WERI-Rb-1 (cell line): Measurements from ENCODE around the gene HOXA6.
A peak's percentile ranks its signal among the peaks of the same experiment; 100 is the strongest.

ENCODE experiments used
- DNase-seq: peaks from one replicate; pipeline ENCODE4 v3.0.0-alpha.2; 2020
- H3K27ac ChIP-seq: fragments of 250-450 bp; sonication (Bioruptor Pico); 2 replicates; pipeline ENCODE4 v1.5.1; 2020; ENCODE audit warnings: mild to moderate bottlenecking, moderate library complexity
- H3K27me3 ChIP-seq: fragments of 250-450 bp; sonication (Bioruptor Pico); 2 replicates; pipeline ENCODE4 v1.5.1; 2021; ENCODE audit warnings: mild to moderate bottlenecking, low read depth, moderate library complexity; ENCODE audit not compliant: insufficient read depth, severe bottlenecking
- H3K36me3 ChIP-seq: fragments of 250-450 bp; sonication (Bioruptor Pico); 2 replicates; pipeline ENCODE4 v1.5.1; 2020; ENCODE audit warnings: mild to moderate bottlenecking, moderate library complexity
- H3K4me3 ChIP-seq: 2 replicates; pipeline ENCODE4 v1.5.1; 2011; ENCODE audit warnings: low read depth, mild to moderate bottlenecking, control low read depth, low read length
- H3K9me3 ChIP-seq: fragments of 250-450 bp; sonication (Bioruptor Pico); 2 replicates; pipeline ENCODE4 v1.5.1; 2021; ENCODE audit warnings: mild to moderate bottlenecking, moderate library complexity; ENCODE audit not compliant: severe bottlenecking
- CTCF ChIP-seq: IDR thresholded peaks from 2 replicates; pipeline ENCODE4 v1.5.1; 2011; ENCODE audit warnings: low read depth, mild to moderate bottlenecking, control low read depth, inconsistent platforms, low read length

HOXA6 gene

DNA sequence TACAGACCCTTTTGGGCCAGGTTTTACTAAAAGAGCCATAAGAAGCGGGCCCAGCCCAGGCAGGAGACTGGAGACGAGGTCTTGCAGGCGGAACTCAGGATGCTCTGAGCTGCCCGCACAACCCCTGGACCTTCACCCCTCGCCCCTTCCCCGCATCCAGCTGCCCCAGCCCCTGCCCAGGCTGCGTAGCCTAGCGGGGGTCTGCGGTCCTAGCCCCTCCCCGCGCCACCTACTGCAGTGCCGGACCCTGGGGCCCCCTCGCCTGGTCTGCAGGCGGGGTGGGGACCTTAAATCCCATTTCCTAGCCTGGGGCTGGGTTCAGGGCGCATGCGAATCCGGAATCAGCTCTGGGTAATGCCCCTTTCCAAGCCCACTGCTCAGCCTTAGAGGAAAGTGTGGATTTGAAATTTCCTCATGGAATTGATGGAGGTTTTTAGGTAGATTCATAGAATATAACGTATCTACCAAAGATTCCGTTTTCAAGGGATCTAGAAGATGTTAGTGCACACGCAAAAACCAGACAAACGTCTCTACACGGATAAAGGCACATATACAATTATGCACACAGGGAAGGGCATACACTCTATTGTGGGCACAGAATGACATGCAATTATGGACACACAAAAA, 5.4 kb upstream of the HOXA6 start:
- H3K27ac ChIP-seq, result no peak overlapping the region
- TF ChIP-seq CTCF, result no peak
- DNase-seq, result no peak
- H3K9me3 ChIP-seq, result peaks cover 13% of the 10 kb centered on the region
- no peaks in the 10 kb centered on the region for H3K36me3 ChIP-seq
- peaks cover 54% of the 10 kb centered on the region for H3K27me3 ChIP-seq
- H3K4me3 ChIP-seq, result no peak overlapping the region

GRCh38 chr7:27151931-27152815, 4.6 kb upstream of the HOXA6 start, which contains the start of gene HOXA3:
HOXA3 (minus strand) TSS chr7:27152583; CDS start chr7:27110640, 41,943 bp downstream.
- peak; percentile 12 for DNase-seq
- H3K36me3 ChIP-seq, result no peaks in the 10 kb centered on the region
- peaks cover 10% of the 10 kb centered on the region for H3K9me3 ChIP-seq
- no peak for TF ChIP-seq CTCF
- peak within 1 kb of the TSS; percentile 56 for H3K4me3 ChIP-seq
- 0 out of 2 replicates have a peak within 1 kb of the TSS, but pooled peaks have one; percentile 68 for H3K27ac ChIP-seq
- H3K27me3 ChIP-seq, result peaks cover 57% of the 10 kb centered on the region

GRCh38 chr7:27151341-27151930, 3.9 kb upstream of the HOXA6 start:
- TF ChIP-seq CTCF, result no peak
- DNase-seq, result no peak
- H3K9me3 ChIP-seq, result peaks cover 5% of the 10 kb centered on the region
- H3K27ac ChIP-seq, result peak overlapping the region; percentile 68; the same call in 1 of the 2 replicates
- no peaks in the 10 kb centered on the region for H3K36me3 ChIP-seq
- H3K27me3 ChIP-seq, result peaks cover 55% of the 10 kb centered on the region
- H3K4me3 ChIP-seq, result peak overlapping the region; percentile 56

DNA sequence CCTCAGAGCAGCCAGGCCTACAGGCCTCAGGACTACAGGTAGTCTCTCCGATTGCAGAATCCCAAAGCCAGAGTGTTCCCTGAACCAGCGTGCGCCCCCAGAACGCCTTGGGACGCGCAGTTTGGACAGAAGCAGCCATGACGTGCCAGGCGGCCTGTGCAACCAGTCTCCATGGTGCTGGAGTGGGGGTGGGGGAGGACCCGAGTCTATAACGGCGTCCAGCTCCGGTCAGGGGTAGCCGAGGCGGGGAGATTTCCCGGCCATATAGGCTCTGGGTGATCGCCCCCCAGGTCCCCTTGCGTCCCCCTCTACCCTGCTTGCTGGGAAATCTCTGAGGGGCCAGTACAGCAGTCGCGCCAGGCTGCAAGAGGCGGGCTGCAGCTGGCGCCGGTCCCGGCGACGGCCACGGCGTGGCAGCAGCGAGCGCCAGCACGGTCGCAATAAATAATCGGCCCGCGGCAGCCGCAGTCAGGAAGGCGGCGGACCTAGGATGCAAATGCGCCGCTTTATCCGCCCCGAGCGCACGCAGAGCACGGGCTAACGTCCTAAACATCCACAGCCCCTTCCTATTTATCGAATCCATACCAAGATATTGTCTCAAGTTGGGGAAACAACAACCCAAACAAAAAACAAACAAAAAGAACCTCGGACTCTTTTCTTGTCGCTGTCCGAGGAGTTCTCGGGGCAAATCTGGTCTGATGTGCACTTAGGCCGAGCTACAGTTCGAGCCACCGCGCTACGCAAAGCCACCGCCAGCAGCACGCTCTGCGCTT, 3.2 kb upstream of the HOXA6 start:
- peak overlapping the region; percentile 56 for H3K4me3 ChIP-seq
- peak; percentile 68 for DNase-seq
- no peaks in the 10 kb centered on the region for H3K36me3 ChIP-seq
- peak overlapping the region; percentile 68 for H3K27ac ChIP-seq
- H3K27me3 ChIP-seq, result peaks cover 52% of the 10 kb centered on the region
- no peaks in the 10 kb centered on the region for H3K9me3 ChIP-seq
- peak; percentile 85 for TF ChIP-seq CTCF

- no peaks in the 10 kb centered on the region for H3K9me3 ChIP-seq
- peaks cover 50% of the 10 kb centered on the region for H3K27me3 ChIP-seq
- DNase-seq, result no peak
- peak overlapping the region; percentile 68 for H3K27ac ChIP-seq
- no peaks in the 10 kb centered on the region for H3K36me3 ChIP-seq
- H3K4me3 ChIP-seq, result peak overlapping the region; percentile 56
- no peak for TF ChIP-seq CTCF
Measured at GRCh38 chr7:27149842-27150567, 2.4 kb upstream of the HOXA6 start.
